ENCODE data around the gene TRIM31.

Gene TRIM31, protein sequence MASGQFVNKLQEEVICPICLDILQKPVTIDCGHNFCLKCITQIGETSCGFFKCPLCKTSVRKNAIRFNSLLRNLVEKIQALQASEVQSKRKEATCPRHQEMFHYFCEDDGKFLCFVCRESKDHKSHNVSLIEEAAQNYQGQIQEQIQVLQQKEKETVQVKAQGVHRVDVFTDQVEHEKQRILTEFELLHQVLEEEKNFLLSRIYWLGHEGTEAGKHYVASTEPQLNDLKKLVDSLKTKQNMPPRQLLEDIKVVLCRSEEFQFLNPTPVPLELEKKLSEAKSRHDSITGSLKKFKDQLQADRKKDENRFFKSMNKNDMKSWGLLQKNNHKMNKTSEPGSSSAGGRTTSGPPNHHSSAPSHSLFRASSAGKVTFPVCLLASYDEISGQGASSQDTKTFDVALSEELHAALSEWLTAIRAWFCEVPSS

DNA sequence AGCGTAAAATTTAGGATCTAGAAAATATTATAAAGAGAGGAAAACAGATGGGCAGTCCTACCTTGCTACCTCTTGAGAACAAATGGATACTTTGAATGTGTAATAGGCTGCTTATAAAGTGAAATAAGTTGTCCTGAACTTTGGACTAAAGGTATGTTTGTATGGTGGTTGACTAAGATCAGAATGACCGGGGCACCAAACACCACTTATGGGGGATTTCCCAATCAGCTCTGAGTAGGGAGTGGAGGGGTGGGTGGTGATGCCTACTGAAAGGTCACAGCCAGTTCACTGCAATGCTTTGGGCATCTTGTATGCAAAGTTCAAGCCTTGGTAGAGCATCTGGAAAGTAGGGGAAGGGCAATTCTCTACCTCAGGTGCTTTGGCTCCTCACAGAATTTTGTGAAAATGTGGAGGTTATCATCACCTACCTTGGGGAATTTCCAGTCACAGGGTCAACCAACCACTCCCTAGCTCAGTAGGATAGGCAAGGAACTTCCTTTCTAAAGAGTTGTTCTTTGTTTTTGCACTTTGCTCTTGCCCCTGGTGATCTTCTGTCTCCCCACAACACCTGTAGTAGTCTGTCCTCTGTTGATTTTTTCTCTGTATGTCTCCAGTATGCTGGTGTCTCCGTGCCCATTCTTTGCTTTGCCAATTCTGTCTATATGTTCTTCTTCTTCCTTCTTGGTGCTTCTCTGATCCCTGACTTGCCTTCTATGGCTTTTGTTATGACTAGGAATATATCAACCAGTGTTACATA is at the start of gene TRIM31:
TSS of gene TRIM31 (minus strand) at position 88 of the 757 bp plus-strand sequence. CDS start 285 bp downstream, outside the sequence.
- no peak for DNase-seq

DNA sequence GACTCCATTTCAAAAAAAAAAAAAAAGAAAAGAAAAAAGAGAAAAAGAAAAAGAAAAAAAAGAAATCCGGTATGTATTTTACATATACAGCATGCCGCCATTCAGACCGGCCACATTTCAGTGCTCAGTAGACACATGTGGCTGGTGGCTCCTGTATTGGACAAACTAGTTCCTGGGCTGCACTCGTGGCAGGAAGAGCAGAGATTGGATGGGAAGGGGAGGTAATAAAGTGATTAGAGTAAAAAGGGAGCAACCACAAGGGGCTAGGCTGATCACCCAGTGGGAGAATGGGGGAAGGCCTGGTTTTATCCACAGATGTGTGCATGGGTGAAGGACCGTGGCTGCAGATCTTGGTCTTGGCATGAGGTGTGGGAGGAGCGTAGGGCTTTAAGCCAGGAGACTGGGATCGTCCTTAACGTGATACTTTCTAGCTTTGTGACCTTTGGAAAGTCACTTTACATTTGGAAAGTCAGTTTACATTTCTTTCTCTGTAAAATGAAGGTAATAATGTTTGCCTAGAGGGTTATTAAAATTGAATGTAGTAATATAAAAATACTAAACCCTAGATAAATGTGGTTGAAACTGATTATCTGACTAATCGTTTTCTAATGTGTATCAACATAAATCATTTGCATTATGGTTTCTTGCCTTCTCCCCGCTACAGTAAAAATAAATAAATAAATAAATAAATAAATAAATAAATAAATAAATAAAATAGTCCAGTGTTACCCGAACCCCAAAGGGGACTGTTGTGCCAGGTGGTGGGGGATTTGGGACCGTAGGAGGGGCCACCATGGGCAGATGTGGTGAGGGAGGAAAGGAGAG is 49.6 kb upstream of the TRIM31 start:
- no peak for DNase-seq

DNA sequence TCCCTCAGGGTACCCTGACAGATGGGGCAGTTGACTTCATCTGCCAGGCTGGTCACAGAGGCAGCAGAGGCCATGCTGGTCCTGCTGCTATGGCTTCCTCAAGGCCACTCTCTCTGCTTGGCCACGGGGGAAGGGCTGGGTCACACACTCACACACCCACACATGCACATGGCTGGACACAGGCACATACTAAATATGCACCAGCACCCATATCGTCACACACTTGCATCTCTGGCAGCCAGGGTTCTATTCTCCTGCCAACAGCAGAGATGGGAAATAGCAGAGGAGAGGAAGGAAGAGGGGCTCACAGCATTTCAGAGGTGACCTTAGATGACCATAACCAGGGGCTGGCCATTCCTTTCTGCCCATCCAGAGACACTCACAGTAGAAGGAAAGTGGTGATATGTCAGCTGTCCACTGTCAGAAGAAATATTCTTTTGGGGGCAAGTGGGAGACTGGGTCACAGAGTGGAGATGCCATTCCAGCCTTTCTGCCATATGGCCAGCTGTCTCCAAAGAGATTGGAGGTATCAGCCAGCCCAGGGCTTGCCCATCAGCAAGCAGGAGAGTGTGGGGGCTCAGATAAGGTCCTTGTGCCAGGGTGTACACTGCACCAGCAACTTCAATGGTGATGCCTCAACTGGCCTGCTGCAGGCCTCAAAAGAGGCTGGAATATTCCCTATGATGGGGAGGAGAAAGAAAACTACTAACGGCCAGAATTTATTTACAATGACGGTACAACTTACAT is 48.1 kb upstream of the TRIM31 start, which contains the start of gene TRIM10:
TSS of gene TRIM10 (minus strand) at position 427 of the 747 bp plus-strand sequence. CDS start at position 74, 353 bp downstream.
- DNase-seq, result no peak

DNA sequence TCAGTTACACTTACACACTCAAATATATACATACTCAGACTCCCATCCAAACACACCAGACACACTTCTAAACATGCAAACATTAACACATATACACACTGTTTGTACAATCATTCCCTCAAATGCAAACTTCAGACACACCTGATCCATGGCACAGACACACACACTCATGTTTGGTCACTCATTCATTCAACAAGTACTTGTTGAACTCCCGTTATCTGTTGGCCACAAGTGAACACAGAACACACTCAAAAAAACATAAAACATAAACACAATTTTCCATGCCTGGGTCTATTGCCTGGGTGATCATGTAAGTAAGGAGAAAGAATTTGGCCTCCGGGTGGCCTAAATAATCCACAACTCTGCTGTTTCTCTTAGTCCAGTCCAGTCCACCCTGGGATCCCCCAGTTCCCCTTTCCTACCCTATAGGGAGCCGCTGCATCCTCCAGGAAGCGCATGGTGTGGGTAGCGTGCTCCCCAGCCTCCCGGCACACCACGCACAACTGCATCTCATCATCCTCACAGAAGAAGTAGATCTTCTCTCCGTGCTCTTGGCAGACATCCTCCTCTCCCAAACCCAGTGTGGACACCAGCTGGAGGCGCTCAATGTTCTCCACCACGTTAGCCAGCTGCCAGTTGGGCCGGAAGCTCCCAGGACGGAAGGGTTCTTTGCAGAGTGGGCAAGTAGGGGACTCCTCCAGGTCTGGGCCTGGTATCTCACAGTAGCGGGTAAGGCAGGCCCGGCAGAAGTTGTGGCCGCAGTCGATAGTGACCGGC is 47.3 kb upstream of the TRIM31 start:
- no peak for DNase-seq

DNA sequence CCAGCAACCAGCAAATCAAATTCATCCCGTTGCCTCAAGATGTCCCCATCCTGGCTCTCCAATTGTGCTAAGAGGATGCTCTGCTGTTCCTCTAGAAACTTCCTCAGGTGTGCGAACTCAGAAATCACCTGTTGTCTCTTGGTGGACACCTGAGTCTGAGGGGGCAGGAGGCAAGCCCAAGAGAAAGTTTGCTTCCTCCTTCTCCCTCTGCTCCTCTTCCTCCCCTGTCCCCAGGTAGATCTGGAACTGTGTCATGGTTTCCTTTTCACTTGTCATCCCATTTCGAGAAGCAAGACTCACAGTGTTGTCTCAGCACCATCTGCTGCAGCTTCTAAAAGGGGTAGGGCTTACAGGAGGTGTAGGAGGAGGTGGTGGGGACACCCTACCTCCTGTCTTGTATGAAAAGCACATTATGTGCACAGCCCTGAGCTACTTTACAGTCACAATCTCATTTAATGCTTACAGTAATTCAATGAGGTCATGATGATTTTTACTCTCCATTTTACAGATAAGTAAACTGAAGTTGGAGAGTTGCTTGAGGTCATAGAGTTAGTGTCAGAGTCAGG is 45.7 kb upstream of the TRIM31 start:
- no peak for DNase-seq

DNA sequence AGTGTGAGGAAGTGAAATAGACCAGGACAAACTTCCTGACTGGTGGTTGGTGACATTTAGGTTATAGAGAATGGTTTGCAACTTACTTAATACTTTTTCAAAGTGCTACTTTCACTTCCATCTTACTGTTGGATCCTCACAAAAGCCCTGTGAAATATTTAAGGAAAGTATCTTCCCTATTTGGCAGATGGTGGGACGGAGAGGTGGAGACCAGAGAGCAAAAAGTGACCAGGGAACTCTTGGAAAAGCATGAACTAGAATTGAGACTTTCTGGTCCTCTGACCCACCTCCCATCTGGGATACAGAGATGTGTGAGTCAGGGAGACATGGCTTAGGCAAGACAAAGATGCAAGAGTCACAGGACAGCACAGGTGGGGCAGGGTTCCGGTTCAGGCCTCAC is 45.1 kb upstream of the TRIM31 start:
- no peak for DNase-seq

DNA sequence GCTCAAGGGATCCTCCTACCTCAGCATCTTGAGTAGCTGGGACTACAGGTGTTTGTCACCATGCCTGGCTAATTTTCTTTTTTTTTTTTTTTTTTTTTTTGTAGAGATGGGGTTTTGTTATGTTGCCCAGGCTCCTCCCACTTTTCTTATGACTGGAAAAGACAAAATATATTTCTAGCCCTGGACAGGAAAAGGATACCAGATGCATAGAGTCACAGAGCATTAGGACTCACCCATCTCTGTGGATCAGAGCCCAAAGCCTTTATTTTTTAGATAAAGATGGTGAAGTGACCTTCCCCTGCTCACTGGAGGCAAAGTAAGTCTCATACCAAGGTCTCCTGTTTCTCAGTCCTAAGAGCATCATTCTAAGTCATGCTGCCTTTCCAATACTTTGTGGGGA is 44.7 kb upstream of the TRIM31 start:
- no peak for DNase-seq

DNA sequence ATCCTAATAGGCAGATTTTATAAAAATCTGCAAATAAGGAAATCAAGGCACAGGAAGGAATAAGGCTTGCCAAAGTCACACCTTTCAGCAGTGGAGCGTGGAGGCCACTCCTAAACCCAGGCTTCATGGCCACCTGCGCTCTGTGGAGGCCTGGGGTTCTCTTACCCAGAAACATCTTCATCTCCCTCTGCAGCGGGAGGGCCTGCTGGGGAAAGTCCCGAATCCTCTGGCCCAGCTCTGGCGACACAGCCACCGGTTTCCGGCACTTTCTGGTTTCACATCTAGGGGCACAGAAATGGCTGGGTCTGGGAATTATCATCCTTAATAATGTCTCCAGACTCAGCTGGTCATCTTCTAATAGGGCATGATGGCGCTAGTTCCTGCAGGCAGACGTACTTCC is 43.9 kb upstream of the TRIM31 start:
- DNase-seq, result no peak

DNA sequence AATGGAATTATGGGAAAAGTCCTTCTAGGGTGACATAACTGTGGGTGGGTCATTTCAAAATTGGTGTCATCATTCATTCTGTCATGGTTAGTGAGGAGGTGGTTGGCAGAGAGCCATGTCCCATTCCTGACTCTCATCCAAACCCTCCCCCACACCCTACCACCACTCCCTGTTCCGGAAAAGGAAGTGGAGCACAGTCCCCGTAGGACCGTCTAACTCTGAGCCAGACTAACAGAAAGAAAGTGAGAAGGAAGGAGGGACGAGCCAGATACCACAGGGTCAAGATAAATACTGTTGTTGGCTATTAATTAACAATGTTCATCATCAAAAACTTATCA is 43.3 kb upstream of the TRIM31 start:
- DNase-seq, result no peak

DNA sequence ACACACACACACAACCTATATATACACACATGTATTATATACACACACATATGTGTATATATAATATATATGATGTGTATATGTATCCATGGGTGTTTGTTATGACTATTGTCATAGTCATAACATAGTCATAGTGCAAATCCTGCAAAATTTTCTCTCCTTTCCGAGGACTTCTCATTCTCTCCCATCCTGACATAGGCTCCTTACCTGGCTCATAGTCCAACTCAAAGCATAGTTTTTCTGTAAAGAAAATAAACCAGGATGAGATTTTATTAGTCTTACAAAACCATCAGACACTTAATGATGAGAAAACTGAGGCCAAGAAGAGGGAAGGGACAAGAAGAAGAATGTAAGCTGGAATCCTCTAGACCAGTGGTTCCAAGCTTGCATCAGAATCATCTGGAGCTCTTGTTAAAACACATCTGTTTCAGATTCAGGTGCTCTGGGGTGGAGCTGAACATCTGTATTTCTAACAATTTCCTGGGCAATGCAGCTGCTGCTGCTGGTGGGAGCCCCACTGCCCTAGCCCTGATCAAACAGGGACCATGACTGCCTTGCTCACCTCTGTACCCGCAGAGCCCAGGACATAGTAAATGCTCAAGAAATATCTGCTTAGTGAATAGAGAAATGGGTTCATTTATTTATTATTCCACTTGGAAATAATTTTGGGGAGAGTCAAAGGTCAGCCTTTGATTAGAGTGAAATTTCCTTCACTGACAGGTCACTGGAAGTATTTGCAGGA is 42.8 kb upstream of the TRIM31 start:
- DNase-seq, result no peak

DNA sequence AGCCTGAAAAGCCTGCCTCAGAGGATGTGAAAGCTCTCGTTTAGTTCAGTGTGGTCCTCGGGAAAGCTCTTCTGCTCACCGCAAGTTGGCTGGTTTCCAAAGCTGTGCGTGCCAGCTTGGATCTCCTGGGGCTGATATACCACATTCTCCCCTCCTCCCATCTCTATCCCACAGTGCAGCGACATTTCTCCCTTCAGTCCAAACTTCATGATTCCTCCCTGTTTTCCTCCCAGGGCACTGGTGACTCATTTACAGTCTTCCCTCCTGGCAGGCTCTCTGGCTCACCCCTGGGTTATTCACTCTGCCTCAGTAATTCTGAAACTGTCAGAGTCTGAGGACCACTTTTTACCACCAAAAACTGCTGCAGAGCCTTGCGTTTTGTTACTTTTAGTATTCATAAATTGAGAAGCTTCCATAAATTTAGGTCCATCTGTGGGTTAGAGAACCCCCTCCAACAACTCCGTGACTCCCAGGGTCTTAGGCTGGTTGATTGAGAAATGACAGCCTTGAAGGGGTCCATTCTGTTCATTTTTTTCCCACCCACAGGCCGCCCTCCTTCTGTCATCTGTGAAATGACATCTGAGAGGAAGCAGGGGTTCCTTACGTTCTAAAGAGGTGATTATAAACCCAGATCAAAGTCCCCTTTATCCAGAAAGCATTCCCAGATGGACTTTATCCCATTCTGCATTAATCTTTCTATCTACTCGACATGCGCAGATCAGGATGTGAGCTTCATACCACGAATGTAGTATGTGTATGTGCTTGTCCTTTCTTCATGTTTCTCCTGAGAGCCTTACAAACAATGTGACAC is 42.0 kb upstream of the TRIM31 start:
- peak; percentile 23 for DNase-seq

DNA sequence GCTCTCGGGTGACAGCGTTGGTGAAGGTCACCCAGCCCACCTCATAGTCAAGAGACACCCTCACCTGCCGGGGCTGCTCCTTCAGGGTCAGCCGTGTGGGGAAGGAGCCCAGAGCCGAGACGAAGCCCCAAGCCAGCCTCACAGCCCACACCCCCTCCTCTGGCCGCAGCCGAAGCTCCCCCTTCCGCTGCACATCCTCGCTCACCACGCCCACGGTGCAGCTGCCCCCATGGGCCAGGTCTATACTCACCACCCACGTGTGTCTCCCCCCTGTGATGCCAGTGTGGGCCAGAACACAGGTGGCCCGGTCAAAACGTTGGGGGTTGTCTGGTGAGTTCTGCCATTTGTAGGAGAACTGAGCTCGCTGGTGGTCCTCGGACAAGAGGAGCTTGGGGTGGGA is 41.2 kb upstream of the TRIM31 start:
- DNase-seq, result no peak

DNA sequence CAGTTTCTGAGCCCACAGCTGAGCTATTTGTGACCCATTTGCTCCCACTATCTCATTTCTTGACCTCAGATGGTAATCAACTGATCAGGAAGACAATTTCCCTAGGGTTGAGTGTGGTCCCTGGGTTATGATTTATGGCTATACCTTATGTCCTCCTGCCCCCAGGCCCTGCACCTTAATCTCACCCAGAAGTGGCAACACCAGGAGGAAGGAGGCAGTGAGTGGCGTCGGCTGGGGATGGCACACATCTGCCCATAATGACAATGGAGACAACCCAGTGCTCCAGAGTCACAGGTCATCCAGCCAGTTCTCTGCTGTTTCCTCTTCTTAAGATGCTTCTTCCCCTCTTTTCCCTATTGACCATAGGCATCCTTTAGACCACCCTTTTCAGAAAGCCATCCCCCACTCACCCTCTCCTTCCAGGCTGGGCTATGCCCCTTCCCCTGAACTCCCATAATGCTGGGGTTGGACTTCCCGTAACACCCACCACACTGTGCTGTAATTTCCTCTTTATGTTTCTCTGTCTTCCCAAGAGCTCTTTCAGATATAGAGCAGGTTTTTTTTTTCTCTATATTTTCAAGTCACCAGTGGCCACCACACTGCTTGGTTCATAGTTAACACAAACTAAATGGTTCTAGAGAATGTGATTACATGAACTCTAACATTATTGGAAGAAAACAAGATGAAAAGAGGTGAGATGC is 40.2 kb upstream of the TRIM31 start:
- DNase-seq, result no peak

DNA sequence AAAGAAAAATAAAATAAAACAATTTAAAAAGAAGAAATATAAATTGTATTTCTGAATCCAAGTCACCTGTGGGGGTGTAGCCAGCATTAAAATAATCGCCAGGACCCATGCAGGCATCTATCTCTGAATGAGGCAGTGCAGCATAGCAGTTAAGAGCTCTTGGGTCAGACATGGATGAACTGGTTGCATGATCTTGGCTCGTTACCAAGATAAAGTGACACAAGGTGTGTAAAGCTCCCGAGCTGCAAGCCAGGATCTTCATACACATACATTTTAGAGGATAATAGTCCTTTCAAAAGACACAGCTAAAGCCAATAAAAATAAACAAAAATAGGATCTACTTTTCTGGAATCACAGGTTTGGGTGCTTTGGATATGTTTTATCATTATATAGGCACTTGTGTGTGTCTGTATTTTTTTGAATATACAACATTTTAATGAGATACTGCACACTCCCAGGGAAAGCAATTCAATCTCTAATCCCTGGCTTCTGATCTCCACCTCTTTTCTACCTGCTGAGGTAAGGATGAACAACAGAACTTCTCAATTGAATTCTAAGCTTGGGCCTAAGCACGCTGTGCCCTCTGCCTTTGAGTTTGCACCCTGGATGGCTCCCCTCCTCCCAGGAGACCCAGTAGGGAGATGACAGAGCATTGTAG is 39.3 kb upstream of the TRIM31 start:
- no peak for DNase-seq

DNA sequence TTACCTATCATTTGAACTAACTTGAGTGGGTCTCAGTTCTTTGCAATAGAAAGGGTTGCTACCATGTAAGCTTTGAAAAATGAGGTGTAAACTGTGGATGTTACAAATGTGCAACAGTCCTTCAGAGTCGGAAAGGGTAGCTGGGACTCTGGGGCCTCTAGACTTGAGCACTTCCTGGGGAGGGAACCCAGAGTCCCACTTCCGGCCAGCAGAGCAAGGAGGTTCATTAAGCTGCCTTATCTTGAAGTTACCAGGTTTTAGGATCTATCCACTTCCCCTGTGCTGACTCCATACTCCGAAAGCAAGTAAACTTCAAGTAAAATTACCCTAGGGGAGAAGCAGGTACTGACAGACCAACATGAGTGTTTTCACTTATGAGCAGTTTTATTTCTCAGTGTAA is 38.7 kb upstream of the TRIM31 start:
- DNase-seq, result no peak

DNA sequence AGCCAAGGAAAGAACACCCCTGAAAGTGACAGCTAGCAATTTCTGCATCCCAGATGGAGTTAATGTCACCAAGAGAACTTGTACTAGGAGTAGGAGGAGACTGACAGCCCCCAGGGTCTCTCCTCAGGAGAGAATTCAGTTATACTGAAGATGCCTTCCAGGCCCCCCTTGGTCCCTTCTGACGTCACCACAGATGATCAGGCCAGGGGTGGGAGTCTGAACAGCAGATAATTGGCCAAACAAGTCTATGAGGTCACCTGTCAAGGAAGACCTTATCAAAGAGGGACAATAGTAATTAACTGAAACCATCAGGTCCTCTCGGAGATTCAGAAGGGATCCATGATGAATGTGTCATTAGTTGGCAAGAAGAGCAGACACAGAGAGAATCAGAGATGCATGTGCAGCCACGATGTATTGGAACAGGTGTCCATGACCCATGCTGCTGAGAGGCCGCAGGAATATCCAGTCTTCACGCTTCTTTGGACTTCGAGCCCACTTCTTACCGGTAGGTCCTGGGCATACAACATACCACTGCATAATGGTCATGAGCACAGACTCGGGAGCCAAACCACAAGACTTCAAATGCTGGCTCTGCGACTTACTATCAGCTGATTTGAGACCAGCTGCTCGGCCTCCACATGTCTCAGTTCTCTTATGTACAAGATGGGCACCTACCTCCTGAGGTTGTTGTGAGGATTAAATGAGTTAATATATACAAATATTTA is 37.9 kb upstream of the TRIM31 start:
- DNase-seq, result no peak

DNA sequence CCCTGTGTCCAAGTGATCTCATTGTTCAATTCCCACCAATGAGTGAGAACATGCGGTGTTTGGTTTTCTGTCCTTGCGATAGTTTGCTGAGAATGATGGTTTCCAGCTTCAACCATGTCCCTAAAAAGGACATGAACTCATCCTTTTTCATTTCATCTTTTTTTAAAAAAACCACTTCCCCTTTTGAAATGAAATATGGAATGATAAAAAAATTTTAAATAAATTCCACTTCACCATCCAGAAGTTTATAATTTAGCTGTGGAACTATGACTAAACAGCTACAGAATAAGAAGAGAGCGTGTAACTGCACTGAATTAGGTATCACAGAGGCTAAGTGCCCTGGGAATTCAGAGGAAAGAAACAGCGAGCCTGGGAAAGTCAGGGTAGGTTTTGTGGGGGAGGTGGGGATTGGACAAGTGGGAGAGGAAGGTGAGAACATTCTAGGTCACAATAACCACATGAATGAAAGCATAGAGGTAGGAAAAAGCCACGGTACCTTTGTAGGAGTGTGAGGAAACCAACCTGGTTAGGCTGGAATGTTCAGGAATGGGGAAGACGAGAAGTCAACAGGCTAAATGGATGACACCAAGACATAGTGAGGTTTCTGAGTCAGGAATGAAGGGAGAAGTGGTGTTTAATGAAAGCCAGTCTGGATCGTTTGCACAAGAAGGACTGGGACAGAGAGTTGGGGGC is 37.1 kb upstream of the TRIM31 start:
- DNase-seq, result no peak
